B cell (primary cell): ENCODE data around the gene PRR33. TPM values are rescaled to one million over a fixed set of nuclear protein-coding genes. Genes with fewer than 3 reads are reported as not detected.

ENCODE experiments used
- ATAC-seq: fragments of 200-7000 bp; cut with Tn5 transposase; one replicate; pipeline ENCODE4 v1.10.0; 2021; ENCODE audit warnings: low read depth, mild to moderate bottlenecking, moderate number of reproducible peaks, moderate library complexity
- CTCF ChIA-PET: fragments of 350-600 bp; sonication (Branson Sonifier 250); formaldehyde crosslinking; loops from one replicate; lab custom pipeline; 2021; ENCODE audit warnings: antibody characterized with exemption, inconsistent platforms; lab: Charles Lee
- POLR2A ChIA-PET: fragments of 350-600 bp; sonication (Branson Sonifier 250); formaldehyde crosslinking; loops from one replicate; lab custom pipeline; 2021; ENCODE audit warnings: antibody characterized with exemption; lab: Charles Lee
- DNase-seq: peaks from one replicate; pipeline ENCODE4 v3.0.0; 2013
- H2AFZ ChIP-seq: 2 replicates; pipeline ENCODE4 v1.6.1; 2012; ENCODE audit warnings: mild to moderate bottlenecking, low read depth, low read length; ENCODE audit not compliant: insufficient read depth, poor library complexity, severe bottlenecking
- H3K27ac ChIP-seq, 2 donors: 1 replicate in 1 of 2; 2 replicates in 1 of 2; pipeline ENCODE4 v1.5.1; 2012 to 2013; ENCODE audit warnings: low read length in 2 of 2, mild to moderate bottlenecking in 2 of 2, moderate library complexity in 1 of 2
- H3K27me3 ChIP-seq, 4 experiments: fragments of 200-600 bp in 1 of 4; sonication (generic) in 1 of 4; replicated peaks in 1 of 4; 1 replicate in 2 of 4; 2 replicates in 2 of 4; pipeline versions ENCODE4 v1.6.1 to v1.7.0; 2013 to 2016; ENCODE audit warnings: low read length in 3 of 4, mild to moderate bottlenecking in 2 of 4, mixed read lengths in 1 of 4, moderate library complexity in 1 of 4; ENCODE audit not compliant: insufficient read depth in 4 of 4, control insufficient read depth in 3 of 4; ENCODE audit errors: control extremely low read depth in 1 of 4
- H3K36me3 ChIP-seq, 2 experiments: replicated peaks in 1 of 2; 1 replicate in 1 of 2; 2 replicates in 1 of 2; pipeline versions ENCODE4 v1.6.1 to v1.7.1; 2013; ENCODE audit warnings: low read length in 1 of 2; ENCODE audit not compliant: insufficient read depth in 2 of 2, control insufficient read depth in 1 of 2; ENCODE audit errors: control extremely low read depth in 1 of 2, extremely low read depth in 1 of 2
- H3K4me1 ChIP-seq, 2 donors: fragments of 200-600 bp in 1 of 2; sonication (generic) in 1 of 2; 1 replicate in 1 of 2; 2 replicates in 1 of 2; pipeline versions ENCODE4 v1.5.1 to v1.6.1; 2013 to 2017; ENCODE audit warnings: low read length in 2 of 2; ENCODE audit not compliant: control insufficient read depth in 2 of 2, insufficient read depth in 2 of 2
- H3K4me2 ChIP-seq: replicated peaks from 2 replicates; pipeline ENCODE3; 2012; ENCODE audit warnings: mild to moderate bottlenecking, low read depth, low read length; ENCODE audit not compliant: poor library complexity, severe bottlenecking
- H3K4me3 ChIP-seq, 5 experiments: fragments of 200-600 bp in 1 of 5; sonication (generic) in 1 of 5; 1 replicate in 3 of 5; 2 replicates in 2 of 5; pipeline versions ENCODE4 v1.5.1 to v1.7.0; 2011 to 2016; ENCODE audit warnings: low read length in 4 of 5, mild to moderate bottlenecking in 4 of 5, low read depth in 2 of 5, control low read depth in 1 of 5, moderate library complexity in 1 of 5; ENCODE audit not compliant: insufficient read depth in 1 of 5; ENCODE audit errors: control extremely low read depth in 1 of 5, extremely low read depth in 1 of 5
- H3K79me2 ChIP-seq: fragments of 200-600 bp; sonication (generic); one replicate; pipeline ENCODE4 v1.6.0; 2016; ENCODE audit warnings: low read length; ENCODE audit not compliant: control insufficient read depth, insufficient read depth
- H3K9ac ChIP-seq: fragments of 200-600 bp; sonication (generic); 2 replicates; pipeline ENCODE4 v1.6.1; 2017; ENCODE audit warnings: mild to moderate bottlenecking, low read length, moderate library complexity
- H3K9me3 ChIP-seq, 3 donors: one replicate each; pipeline versions ENCODE4 v1.6.1 to v1.7.1; 2013; ENCODE audit warnings: low read length in 2 of 3; ENCODE audit not compliant: control insufficient read depth in 2 of 3, insufficient read depth in 1 of 3; ENCODE audit errors: control extremely low read depth in 1 of 3
- H4K20me1 ChIP-seq: 2 replicates; pipeline ENCODE4 v1.6.0; 2012; ENCODE audit warnings: mild to moderate bottlenecking, low read length; ENCODE audit not compliant: insufficient read depth, control insufficient read depth, poor library complexity, severe bottlenecking
- H3K27ac Mint-ChIP-seq: one replicate; pipeline ENCODE4 v1.8.0; 2021; ENCODE audit warnings: mixed read lengths
- H3K27me3 Mint-ChIP-seq: one replicate; pipeline ENCODE4 v1.8.0; 2021; ENCODE audit warnings: mixed read lengths
- H3K4me1 Mint-ChIP-seq: one replicate; pipeline ENCODE4 v1.8.0; 2021; ENCODE audit warnings: mixed read lengths
- H3K4me3 Mint-ChIP-seq: one replicate; pipeline ENCODE4 v1.8.0; 2021; ENCODE audit warnings: mixed read lengths
- H3K9me3 Mint-ChIP-seq: one replicate; pipeline ENCODE4 v1.8.0; 2022; ENCODE audit warnings: mixed read lengths; ENCODE audit not compliant: insufficient read depth
- CTCF ChIP-seq: fragments of 200-600 bp; IDR thresholded peaks from one replicate; pipeline ENCODE4 v1.8.0; 2022; ENCODE audit warnings: antibody characterized with exemption, mild to moderate bottlenecking
- EZH2 ChIP-seq: IDR thresholded peaks from 2 replicates; pipeline ENCODE4 v1.6.1; 2012; ENCODE audit warnings: borderline replicate concordance, low read depth, mild to moderate bottlenecking, moderate library complexity, low read length; ENCODE audit not compliant: insufficient read depth, poor library complexity, severe bottlenecking
- WGBS: methylation state at CpG from one replicate; pipeline ENCODE4 v1.1.5; 2013; ENCODE audit warnings: missing lambda C conversion rate; ENCODE audit not compliant: insufficient coverage; 5-methylcytosine and 5-hydroxymethylcytosine counted together
- intact Hi-C: fragments of 100-400 bp; cut with micrococcal nuclease; formaldehyde crosslinking; loops from one replicate; pipeline ENCODE4 v1.10.0; 2022
- polyA plus RNA-seq: library from polyadenylated mRNA; depleted of rRNA; stranded (reverse); fragments of >200 nt; gene quantifications from 2 replicates; pipeline ENCODE4 v1.2.3, GENCODE V29; 2012
- total RNA-seq, 2 donors: library from RNA; stranded (reverse); fragments of 120-200 nt in 1 of 2; gene quantifications; 1 replicate in 1 of 2; 2 replicates in 1 of 2; pipeline versions ENCODE4 v1.2.3 to v1.2.4, GENCODE V29; 2013 to 2022

PRR33 gene
- total and polyA plus RNA-seq, 2 donors (not counting 1 experiment from before 2014, with no cell fraction given): not detected

- WGBS: 74% methylated on average over 24 of the region's 24 CpGs
These were observed 42.9 kb upstream of the PRR33 start for GRCh38 chr11:1934335-1935155.

More at GRCh38 chr11:1934335-1935155, 42.9 kb upstream of the PRR33 start:
- no peaks in the 10 kb centered on the region for H3K4me1 ChIP-seq
- intact Hi-C loops: no loop called here
- no peaks in the 10 kb centered on the region for H3K9me3 Mint-ChIP-seq
- no peak for TF ChIP-seq CTCF
- no peak for TF ChIP-seq EZH2
- POLR2A ChIA-PET: no interaction called here
- H3K27ac Mint-ChIP-seq: no peak overlapping the region
- no peak overlapping the region for H3K27ac ChIP-seq
- no peak overlapping the region for H2AFZ ChIP-seq
- H3K9ac ChIP-seq: no peak overlapping the region
- H3K79me2 ChIP-seq: no peaks in the 10 kb centered on the region
- no peaks in the 10 kb centered on the region for H3K9me3 ChIP-seq
- DNase-seq: no peak
- no peak overlapping the region for H3K4me3 Mint-ChIP-seq
- H4K20me1 ChIP-seq: no peaks in the 10 kb centered on the region
- no peaks in the 10 kb centered on the region for H3K36me3 ChIP-seq
- peaks cover 0 to 9% (median 2%) of the 10 kb centered on the region in 4 experiments for H3K27me3 ChIP-seq
- H3K4me3 ChIP-seq: no peak overlapping the region
- H3K27me3 Mint-ChIP-seq: peaks cover 25% of the 10 kb centered on the region
- no peak overlapping the region for H3K4me2 ChIP-seq
- ATAC-seq: no peak
- CTCF ChIA-PET: interaction anchor here (1.0 to 1.4 kb wide), 2 partner anchors 52 to 241 kb away, joined by 3 read pairs; no protein-coding TSS in a partner anchor
- H3K4me1 Mint-ChIP-seq: peaks cover 3% of the 10 kb centered on the region
